SU-DHL-6 (cell line): Measurements from ENCODE around the gene CDK5RAP2.
A peak's percentile ranks its signal among the peaks of the same experiment; 100 is the strongest.

ENCODE experiments used
- H2AFZ ChIP-seq: fragments of 200-600 bp; sonication (generic); 2 replicates; pipeline ENCODE4 v1.6.1; 2014; ENCODE audit warnings: low read depth, mild to moderate bottlenecking, moderate library complexity, mixed read lengths, antibody characterized with exemption, low read length; ENCODE audit not compliant: severe bottlenecking
- H3F3A ChIP-seq: fragments of 200-600 bp; shearing (Covaris generic); 2 replicates; pipeline ENCODE4 v1.6.0; 2016; ENCODE audit warnings: antibody characterized with exemption, mild to moderate bottlenecking; ENCODE audit not compliant: insufficient read depth
- H3K27ac ChIP-seq: fragments of 200-600 bp; sonication (generic); 2 replicates; pipeline ENCODE4 v1.5.1; 2016; ENCODE audit warnings: low read depth, mild to moderate bottlenecking, low read length, moderate library complexity, mixed read lengths
- H3K27me3 ChIP-seq: fragments of 200-600 bp; sonication (generic), shearing (Covaris generic); 2 replicates; pipeline ENCODE4 v1.6.0; 2014; ENCODE audit warnings: mild to moderate bottlenecking, low read length
- H3K36me3 ChIP-seq: fragments of 200-600 bp; sonication (generic); 2 replicates; pipeline ENCODE4 v1.6.1; 2014; ENCODE audit warnings: mild to moderate bottlenecking, low read length, mixed read lengths
- H3K4me2 ChIP-seq: fragments of 300-600, 200-600 bp; shearing (Covaris generic), sonication (generic); 2 replicates; pipeline ENCODE4 v1.6.0; 2014; ENCODE audit warnings: low read length, low read depth, mild to moderate bottlenecking; ENCODE audit not compliant: poor library complexity, severe bottlenecking
- H3K4me3 ChIP-seq: fragments of 200-600 bp; sonication (generic); 2 replicates; pipeline ENCODE4 v1.5.1; 2014; ENCODE audit warnings: antibody characterized with exemption, low read length, mild to moderate bottlenecking, mixed read lengths; ENCODE audit not compliant: insufficient read depth, poor library complexity, severe bottlenecking
- H3K79me2 ChIP-seq: fragments of 200-600 bp; sonication (generic); 2 replicates; pipeline ENCODE4 v1.6.1; 2014; ENCODE audit warnings: mild to moderate bottlenecking, low read length, moderate library complexity; ENCODE audit not compliant: insufficient read depth
- H3K9ac ChIP-seq: fragments of 200-600 bp; sonication (generic); 2 replicates; pipeline ENCODE4 v1.7.0; 2014; ENCODE audit warnings: mild to moderate bottlenecking, low read length
- H3K9me2 ChIP-seq: fragments of 200-600 bp; sonication (generic); replicated peaks from 2 replicates; pipeline ENCODE4 v1.6.1; 2014; ENCODE audit warnings: low read length; ENCODE audit not compliant: insufficient read depth
- H3K9me3 ChIP-seq: fragments of 200-600 bp; sonication (generic); 2 replicates; pipeline ENCODE4 v1.6.1; 2014; ENCODE audit warnings: low read length, mixed read lengths; ENCODE audit not compliant: insufficient read depth
- H4K20me1 ChIP-seq: fragments of 200-600 bp; sonication (generic); 2 replicates; pipeline ENCODE4 v1.6.1; 2014; ENCODE audit warnings: low read depth, mild to moderate bottlenecking, antibody characterized with exemption, low read length, moderate library complexity, mixed read lengths
- CTCF ChIP-seq: fragments of 200-600 bp; sonication (generic); IDR thresholded peaks from one replicate; pipeline ENCODE4 v1.5.1; 2017; ENCODE audit warnings: antibody characterized with exemption, mild to moderate bottlenecking, low read length, moderate library complexity; ENCODE audit not compliant: insufficient read depth, poor library complexity, severe bottlenecking
- EZH2phosphoT487 ChIP-seq: fragments of 200-600 bp; sonication (generic), shearing (Covaris generic); conservative IDR thresholded peaks from 2 replicates; pipeline ENCODE4 v1.6.1; 2018; ENCODE audit warnings: mild to moderate bottlenecking, antibody characterized with exemption, low read length, moderate library complexity, mixed read lengths

The CDK5RAP2 gene

DNA sequence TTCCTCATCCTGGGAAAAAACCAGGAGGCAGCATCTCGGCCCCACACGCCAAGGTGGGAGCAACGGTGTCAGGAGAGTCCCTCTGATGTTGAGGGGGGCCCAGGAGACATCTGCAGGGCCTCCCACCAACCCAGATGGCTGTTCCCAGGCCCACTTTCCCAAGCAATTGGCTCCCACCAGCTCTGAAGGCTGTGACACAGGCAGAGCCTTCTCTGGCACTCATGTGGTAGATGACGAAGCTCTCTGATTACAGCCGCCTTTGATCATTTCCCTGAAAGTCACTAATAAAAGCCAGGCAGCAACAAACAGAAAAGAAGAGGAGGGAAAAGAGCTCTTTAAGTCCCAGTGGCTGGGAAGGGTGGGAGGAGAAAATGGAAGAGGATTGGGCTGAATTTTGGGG lies 226.5 kb downstream of the CDK5RAP2 start:
- Histone ChIP-seq H3K4me2 (no peak overlapping the region), H2AFZ (no peak overlapping the region), H3K4me3 (no peak overlapping the region), H3K27ac (no peak overlapping the region), H3K9me2 (no peaks in the 10 kb centered on the region), H3F3A (no peaks in the 10 kb centered on the region), H3K79me2 (no peaks in the 10 kb centered on the region), H4K20me1 (no peaks in the 10 kb centered on the region), H3K9ac (no peak overlapping the region), H3K9me3 (no peaks in the 10 kb centered on the region), H3K36me3 (no peaks in the 10 kb centered on the region), H3K27me3 (peaks cover 3% of the 10 kb centered on the region; the same call in 1 of the 2 replicates)
- TF ChIP-seq CTCF = no peak
- no peak for TF ChIP-seq EZH2phosphoT487

DNA sequence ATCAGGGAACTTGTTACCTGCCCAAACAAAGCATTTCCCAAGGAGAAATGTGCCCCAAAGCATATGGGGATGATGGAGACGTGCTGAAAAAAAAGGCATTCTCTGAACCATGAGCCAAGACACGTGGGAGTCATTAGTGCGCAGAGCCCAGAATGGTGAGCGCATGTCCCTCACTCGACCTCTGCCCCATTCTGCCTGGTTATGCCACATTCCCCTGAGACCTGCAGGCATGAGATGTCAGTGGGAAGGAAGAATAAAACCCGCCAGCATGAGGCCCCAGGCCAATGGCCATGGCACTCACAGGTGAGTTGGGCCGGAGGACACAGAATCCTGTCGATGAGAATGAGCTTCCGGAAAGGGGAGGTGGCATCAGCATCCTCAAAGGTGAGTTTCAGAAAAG lies 228.9 kb downstream of the CDK5RAP2 start:
- no peak overlapping the region for H3K4me2 ChIP-seq
- no peak overlapping the region for H2AFZ ChIP-seq
- H3K36me3 ChIP-seq = no peaks in the 10 kb centered on the region
- no peak overlapping the region for H3K4me3 ChIP-seq
- no peaks in the 10 kb centered on the region for H3K9me2 ChIP-seq
- H4K20me1 ChIP-seq = no peaks in the 10 kb centered on the region
- H3K79me2 ChIP-seq = no peaks in the 10 kb centered on the region
- H3F3A ChIP-seq = no peaks in the 10 kb centered on the region
- peaks cover 3% of the 10 kb centered on the region; the same call in 1 of the 2 replicates for H3K27me3 ChIP-seq
- no peak for TF ChIP-seq EZH2phosphoT487
- no peak for TF ChIP-seq CTCF
- no peaks in the 10 kb centered on the region for H3K9me3 ChIP-seq
- H3K9ac ChIP-seq = no peak overlapping the region
- no peak overlapping the region for H3K27ac ChIP-seq

- Histone ChIP-seq H3K9me3 (no peaks in the 10 kb centered on the region), H2AFZ (no peak overlapping the region), H3K4me2 (no peak overlapping the region), H3K9ac (no peak overlapping the region), H3K36me3 (no peaks in the 10 kb centered on the region), H3K27me3 (peaks cover 3% of the 10 kb centered on the region; the same call in 1 of the 2 replicates), H3K79me2 (no peaks in the 10 kb centered on the region), H4K20me1 (no peaks in the 10 kb centered on the region), H3K27ac (no peak overlapping the region), H3K4me3 (no peak overlapping the region), H3K9me2 (no peaks in the 10 kb centered on the region), H3F3A (no peaks in the 10 kb centered on the region)
- TF ChIP-seq EZH2phosphoT487 = no peak
- no peak for TF ChIP-seq CTCF
Observed at GRCh38 chr9:120350596-120350995, 229.4 kb downstream of the CDK5RAP2 start.

GRCh38 chr9:120348951-120349429 lies 231.0 kb downstream of the CDK5RAP2 start:
- Histone ChIP-seq H2AFZ (no peak overlapping the region), H3K4me3 (no peak overlapping the region), H3K36me3 (no peaks in the 10 kb centered on the region), H3K79me2 (no peaks in the 10 kb centered on the region), H3K27me3 (peaks cover 3% of the 10 kb centered on the region; the same call in 1 of the 2 replicates), H3F3A (no peaks in the 10 kb centered on the region), H3K9ac (no peak overlapping the region), H3K27ac (no peak overlapping the region), H3K9me3 (no peaks in the 10 kb centered on the region), H4K20me1 (no peaks in the 10 kb centered on the region), H3K9me2 (no peaks in the 10 kb centered on the region), H3K4me2 (no peak overlapping the region)
- TF ChIP-seq EZH2phosphoT487 (no peak), CTCF (peak; percentile 42)
